Measurements from ENCODE around the gene USP35. TPM values are rescaled to one million over a fixed set of nuclear protein-coding genes. Genes with fewer than 3 reads are reported as not detected.

USP35 gene
- total RNA-seq, 2 donors from 2014 or later: 38.8 to 44.1 TPM

DNA sequence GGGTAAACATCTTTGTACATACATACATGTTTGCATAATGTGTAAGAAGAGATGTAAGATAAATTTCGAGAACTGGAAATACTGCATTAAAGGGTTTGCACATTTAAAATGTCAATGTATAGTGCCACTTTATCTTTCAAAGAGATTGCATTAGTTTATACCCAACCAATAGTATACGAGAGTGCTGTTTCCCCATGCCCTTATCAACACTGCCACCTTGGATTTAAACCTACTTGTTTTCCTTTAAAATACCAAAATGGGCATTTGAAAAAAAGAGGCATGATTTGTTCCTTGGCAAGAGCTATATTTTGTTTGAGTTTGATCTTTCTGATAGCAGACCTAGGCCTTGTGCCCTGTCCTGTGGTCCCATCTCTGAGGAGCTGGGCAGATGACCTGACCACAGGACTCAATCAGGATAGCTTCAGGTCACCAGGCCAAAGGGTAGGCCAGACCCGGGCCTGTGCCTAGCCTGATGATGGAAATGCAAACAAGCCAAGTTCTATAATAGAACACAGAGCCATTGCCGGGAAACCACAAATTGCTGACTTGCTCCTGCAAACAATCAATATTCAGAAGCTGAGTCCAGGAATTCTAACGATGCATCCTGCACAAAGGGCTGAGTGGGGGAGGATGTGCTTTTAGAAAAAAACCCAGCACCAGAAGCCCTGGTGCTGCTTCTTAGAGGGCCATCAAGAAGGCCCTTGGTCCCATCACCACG, 32.4 kb upstream of the USP35 start:
- DNase-seq (ENCODE audit: low spot score): no peak
- TF ChIP-seq, protein P1, sequence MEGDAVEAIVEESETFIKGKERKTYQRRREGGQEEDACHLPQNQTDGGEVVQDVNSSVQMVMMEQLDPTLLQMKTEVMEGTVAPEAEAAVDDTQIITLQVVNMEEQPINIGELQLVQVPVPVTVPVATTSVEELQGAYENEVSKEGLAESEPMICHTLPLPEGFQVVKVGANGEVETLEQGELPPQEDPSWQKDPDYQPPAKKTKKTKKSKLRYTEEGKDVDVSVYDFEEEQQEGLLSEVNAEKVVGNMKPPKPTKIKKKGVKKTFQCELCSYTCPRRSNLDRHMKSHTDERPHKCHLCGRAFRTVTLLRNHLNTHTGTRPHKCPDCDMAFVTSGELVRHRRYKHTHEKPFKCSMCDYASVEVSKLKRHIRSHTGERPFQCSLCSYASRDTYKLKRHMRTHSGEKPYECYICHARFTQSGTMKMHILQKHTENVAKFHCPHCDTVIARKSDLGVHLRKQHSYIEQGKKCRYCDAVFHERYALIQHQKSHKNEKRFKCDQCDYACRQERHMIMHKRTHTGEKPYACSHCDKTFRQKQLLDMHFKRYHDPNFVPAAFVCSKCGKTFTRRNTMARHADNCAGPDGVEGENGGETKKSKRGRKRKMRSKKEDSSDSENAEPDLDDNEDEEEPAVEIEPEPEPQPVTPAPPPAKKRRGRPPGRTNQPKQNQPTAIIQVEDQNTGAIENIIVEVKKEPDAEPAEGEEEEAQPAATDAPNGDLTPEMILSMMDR (IDR thresholded peaks at IDR 0.05): no peak
- Histone ChIP-seq H3K36me3 (no peaks in the 10 kb centered on the region), H3K9me3 (no peaks in the 10 kb centered on the region), H3K4me3 (no peak overlapping the region), H3K27me3 (replicated peaks; ENCODE audit: insufficient read depth) (no peaks in the 10 kb centered on the region), H3K27ac (peak overlapping the region in 1 of 2 donors; percentile 54), H3K4me1 (ENCODE audit: control insufficient read depth in 1 of 2, low read depth in 2 of 2) (peaks cover 6 to 33% of the 10 kb centered on the region in 2 donors)
- ATAC-seq (ENCODE audit: insufficient number of reproducible peaks, low FRiP score, low read depth): no peak

DNA sequence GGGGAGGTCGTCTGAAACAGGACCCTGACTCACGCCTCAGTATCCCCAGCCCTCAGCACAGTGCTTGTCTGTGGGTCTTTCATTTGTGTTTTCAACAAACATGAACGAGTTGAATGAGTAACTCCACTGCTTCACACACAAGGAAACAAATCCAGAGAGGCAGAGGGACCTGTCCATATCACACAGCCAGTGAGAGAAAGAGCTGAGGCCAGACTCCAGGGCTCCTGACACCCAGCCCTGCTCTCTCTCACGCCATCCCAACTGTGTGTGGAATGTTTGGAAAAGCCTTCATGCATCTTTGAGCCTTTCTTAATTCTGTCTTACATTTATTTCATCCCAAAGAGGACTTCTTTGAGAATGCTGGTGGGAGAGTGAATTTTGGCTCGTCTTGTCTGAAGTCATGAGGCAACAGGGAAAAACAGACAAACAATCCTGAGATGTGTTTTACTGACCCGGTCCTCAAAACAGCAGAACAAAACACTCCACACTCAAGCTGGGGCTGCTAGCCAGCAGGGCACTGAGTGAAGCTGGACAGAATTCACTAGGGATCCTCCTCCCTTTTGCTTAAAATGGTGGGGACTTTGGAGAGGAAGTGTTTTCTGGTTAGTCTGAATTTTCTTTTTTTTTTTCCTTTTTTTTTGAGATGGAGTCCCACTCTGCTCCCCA, 29.6 kb upstream of the USP35 start:
- Histone ChIP-seq H3K36me3 (no peaks in the 10 kb centered on the region), H3K4me3 (no peak overlapping the region), H3K4me1 (ENCODE audit: control insufficient read depth in 1 of 2, low read depth in 2 of 2) (peaks cover 6 to 59% of the 10 kb centered on the region in 2 donors), H3K9me3 (no peaks in the 10 kb centered on the region), H3K27ac (peak overlapping the region; percentile 61 to 70), H3K27me3 (replicated peaks; ENCODE audit: insufficient read depth) (no peaks in the 10 kb centered on the region)
- TF ChIP-seq, protein P1 (IDR thresholded peaks at IDR 0.05): no peak
- DNase-seq (ENCODE audit: low spot score) (no peak), ATAC-seq (ENCODE audit: insufficient number of reproducible peaks, low FRiP score, low read depth) (no peak)

DNA sequence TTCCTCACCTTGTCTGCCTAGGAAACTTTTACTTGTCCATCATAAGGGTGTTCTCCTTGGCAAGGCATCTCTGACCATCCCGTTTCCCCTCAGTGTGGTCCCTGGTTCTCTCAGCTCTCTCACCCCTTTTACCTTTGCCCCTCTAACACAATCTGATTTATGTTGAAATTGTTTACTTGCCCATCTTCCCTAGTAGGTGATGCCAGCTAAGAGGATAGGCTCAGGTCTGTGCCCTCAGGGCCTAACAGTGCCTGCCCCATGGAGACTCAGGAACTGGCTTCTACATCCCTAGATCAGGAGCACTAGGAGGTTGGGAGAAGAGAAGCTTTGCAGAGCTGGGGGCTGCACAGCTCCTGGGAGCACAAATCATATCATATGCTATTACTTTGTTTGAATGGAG, 28.2 kb upstream of the USP35 start:
- H3K9me3 ChIP-seq: no peaks in the 10 kb centered on the region
- TF ChIP-seq, protein P1 (IDR thresholded peaks at IDR 0.05): no peak
- ATAC-seq (ENCODE audit: insufficient number of reproducible peaks, low FRiP score, low read depth): no peak
- H3K27ac ChIP-seq: peak overlapping the region; percentile 61 to 70
- H3K4me1 ChIP-seq (ENCODE audit: control insufficient read depth in 1 of 2, low read depth in 2 of 2): peaks cover 6 to 65% of the 10 kb centered on the region in 2 donors
- no peak for DNase-seq (ENCODE audit: low spot score)
- no peak overlapping the region for H3K4me3 ChIP-seq
- no peaks in the 10 kb centered on the region for H3K27me3 ChIP-seq (replicated peaks; ENCODE audit: insufficient read depth)
- H3K36me3 ChIP-seq: no peaks in the 10 kb centered on the region

DNA sequence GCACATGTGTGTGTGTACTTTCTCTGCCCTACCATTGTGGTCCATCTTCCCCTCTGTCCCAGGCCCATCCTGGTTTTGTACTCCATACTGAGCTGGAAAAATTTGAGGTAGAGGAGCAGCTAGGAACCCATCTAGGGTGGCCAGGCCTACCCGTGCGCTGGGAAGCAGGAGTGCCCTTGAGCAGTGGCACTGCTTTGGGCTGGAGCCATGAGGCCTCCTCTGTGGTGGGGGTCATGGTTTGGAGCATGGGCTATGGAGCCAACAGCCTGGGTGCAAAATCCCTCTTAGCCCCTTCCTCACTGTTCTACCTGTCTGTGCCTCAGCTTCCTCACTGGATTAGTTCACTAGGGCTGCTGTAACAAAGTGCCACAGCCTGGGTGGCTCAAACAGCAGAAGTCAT, 27.4 kb upstream of the USP35 start:
- ATAC-seq (ENCODE audit: insufficient number of reproducible peaks, low FRiP score, low read depth): no peak
- Histone ChIP-seq H3K4me3 (no peak overlapping the region), H3K36me3 (no peaks in the 10 kb centered on the region), H3K4me1 (ENCODE audit: control insufficient read depth in 1 of 2, low read depth in 2 of 2) (peaks cover 6 to 57% of the 10 kb centered on the region in 2 donors), H3K9me3 (no peaks in the 10 kb centered on the region), H3K27ac (peak overlapping the region; percentile 61 to 70), H3K27me3 (replicated peaks; ENCODE audit: insufficient read depth) (no peaks in the 10 kb centered on the region)
- TF ChIP-seq, protein P1 (IDR thresholded peaks at IDR 0.05): no peak
- DNase-seq (ENCODE audit: low spot score): no peak

DNA sequence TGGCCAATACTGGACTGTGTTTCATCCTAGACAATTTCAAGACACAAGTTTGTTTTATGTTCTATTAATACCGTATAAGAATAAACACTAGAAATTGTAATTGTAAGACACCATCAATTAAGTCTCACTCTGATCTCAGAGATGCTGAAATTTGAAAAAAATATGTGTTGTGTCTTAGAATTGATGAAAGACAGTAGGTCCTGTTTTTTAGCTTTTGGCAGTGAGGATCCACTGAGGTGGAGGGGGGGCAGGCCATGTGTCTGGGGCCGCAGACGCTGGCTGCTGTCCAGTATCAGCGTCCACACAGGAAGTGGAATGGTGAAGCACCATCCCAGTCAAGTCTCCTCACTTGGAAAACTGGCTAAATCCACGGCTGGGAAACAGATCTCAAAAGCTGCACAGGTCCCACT, 26.8 kb upstream of the USP35 start:
- no peaks in the 10 kb centered on the region for H3K9me3 ChIP-seq
- no peaks in the 10 kb centered on the region for H3K36me3 ChIP-seq
- no peak overlapping the region for H3K4me3 ChIP-seq
- peaks cover 6 to 58% of the 10 kb centered on the region in 2 donors for H3K4me1 ChIP-seq (ENCODE audit: control insufficient read depth in 1 of 2, low read depth in 2 of 2)
- TF ChIP-seq, protein P1 (IDR thresholded peaks at IDR 0.05): no peak
- ATAC-seq (ENCODE audit: insufficient number of reproducible peaks, low FRiP score, low read depth) (no peak), DNase-seq (ENCODE audit: low spot score) (no peak)
- peak overlapping the region; percentile 61 to 70 for H3K27ac ChIP-seq
- H3K27me3 ChIP-seq (replicated peaks; ENCODE audit: insufficient read depth): no peaks in the 10 kb centered on the region

All from thoracic aorta (tissue), 2 donors.